Progenitor cell of endocrine pancreas (in vitro differentiated cells): ENCODE measurements around the gene NFYC. TPM values are rescaled to one million over a fixed set of nuclear protein-coding genes. Genes with fewer than 3 reads are reported as not detected.

Experiments used
- DNase-seq: peaks from one replicate; pipeline ENCODE4 v3.0.0; 2021; ENCODE audit warnings: low spot score; ENCODE audit not compliant: unreplicated experiment
- H3K27ac Mint-ChIP-seq: 2 replicates; pipeline ENCODE4 v1.8.0; 2021; ENCODE audit warnings: mild to moderate bottlenecking, moderate library complexity, mixed read lengths
- H3K27me3 Mint-ChIP-seq: 2 replicates; pipeline ENCODE4 v1.8.0; 2021; ENCODE audit warnings: mixed read lengths
- H3K36me3 Mint-ChIP-seq: 2 replicates; pipeline ENCODE4 v1.8.0; 2022; ENCODE audit warnings: mixed read lengths; ENCODE audit not compliant: insufficient read depth
- H3K4me1 Mint-ChIP-seq: 2 replicates; pipeline ENCODE4 v1.8.0; 2021; ENCODE audit warnings: low read depth, mixed read lengths
- H3K4me3 Mint-ChIP-seq: 2 replicates; pipeline ENCODE4 v1.8.0; 2021; ENCODE audit warnings: low read depth, mild to moderate bottlenecking, moderate library complexity, mixed read lengths
- H3K9me3 Mint-ChIP-seq: 2 replicates; pipeline ENCODE4 v1.8.0; 2021; ENCODE audit warnings: low read depth, mixed read lengths
- CTCF ChIP-seq: fragments of 200-600 bp; sonication (generic); IDR thresholded peaks from one replicate; pipeline ENCODE4 v1.5.0; 2021; ENCODE audit warnings: antibody characterized with exemption, mild to moderate bottlenecking; ENCODE audit not compliant: unreplicated experiment
- total RNA-seq: library from RNA; stranded (reverse); gene quantifications from 2 replicates; pipeline ENCODE4 v1.2.1, GENCODE V29; 2021

Gene NFYC
- total RNA-seq, 1 donor from 2014 or later: 73.4 TPM

- H3K4me1 Mint-ChIP-seq: peaks cover 2% of the 10 kb centered on the region
- H3K27ac Mint-ChIP-seq: no peak overlapping the region
- no peak overlapping the region for H3K4me3 Mint-ChIP-seq
- no peaks in the 10 kb centered on the region for H3K9me3 Mint-ChIP-seq
- no peaks in the 10 kb centered on the region for H3K27me3 Mint-ChIP-seq
- TF ChIP-seq CTCF: peak; percentile 8
- peaks cover 22% of the 10 kb centered on the region for H3K36me3 Mint-ChIP-seq
- no peak for DNase-seq
These were observed 79.0 kb downstream of the NFYC start for GRCh38 chr1:40770296-40771070.

GRCh38 chr1:40772146-40772955, 80.8 kb downstream of the NFYC start:
- TF ChIP-seq CTCF: no peak
- H3K4me3 Mint-ChIP-seq: no peak overlapping the region
- H3K27ac Mint-ChIP-seq: no peak overlapping the region
- H3K4me1 Mint-ChIP-seq: peaks cover 2% of the 10 kb centered on the region
- H3K27me3 Mint-ChIP-seq: no peaks in the 10 kb centered on the region
- H3K9me3 Mint-ChIP-seq: peaks cover 1% of the 10 kb centered on the region
- no peak for DNase-seq
- H3K36me3 Mint-ChIP-seq: peaks cover 33% of the 10 kb centered on the region

- no peak overlapping the region for H3K27ac Mint-ChIP-seq
- no peak overlapping the region for H3K4me3 Mint-ChIP-seq
- peaks cover 3% of the 10 kb centered on the region for H3K9me3 Mint-ChIP-seq
- H3K27me3 Mint-ChIP-seq: no peaks in the 10 kb centered on the region
- TF ChIP-seq CTCF: no peak
- DNase-seq: no peak
- peaks cover 2% of the 10 kb centered on the region for H3K4me1 Mint-ChIP-seq
- H3K36me3 Mint-ChIP-seq: peaks cover 32% of the 10 kb centered on the region
These were observed 82.3 kb downstream of the NFYC start for GRCh38 chr1:40773748-40774265.

- Mint-ChIP-seq H3K9me3 (peaks cover 3% of the 10 kb centered on the region), H3K4me3 (no peak overlapping the region), H3K27ac (no peak overlapping the region), H3K27me3 (no peaks in the 10 kb centered on the region), H3K36me3 (peaks cover 29% of the 10 kb centered on the region), H3K4me1 (peaks cover 2% of the 10 kb centered on the region)
- peak; percentile 51 for DNase-seq
- TF ChIP-seq CTCF: peak; percentile 82
These were observed 82.9 kb downstream of the NFYC start for GRCh38 chr1:40774266-40774998.
